Thyroid gland (tissue), 4 donors: ENCODE measurements around the gene OR13C5. TPM values are rescaled to one million over a fixed set of nuclear protein-coding genes. Genes with fewer than 3 reads are reported as not detected.
"Not testable (repeated sequence)": the region's sequence is repeated elsewhere in the genome, so short reads cannot be mapped to it uniquely, and the experiment has no call there.

ENCODE experiments used
- DNase-seq, 2 donors: peaks; one replicate each; pipeline ENCODE4 v3.0.0-alpha.2; 2019
- H3K27ac ChIP-seq, 3 donors: fragments of 200-600 bp; sonication (generic); 1 replicate in 2 of 3; 2 replicates in 1 of 3; pipeline ENCODE4 v1.5.1; 2016 to 2019; ENCODE audit warnings: mild to moderate bottlenecking in 1 of 3, moderate library complexity in 1 of 3
- H3K27me3 ChIP-seq: fragments of 200-600 bp; sonication (generic); one replicate; pipeline ENCODE4 v1.5.1; 2019
- H3K36me3 ChIP-seq, 2 donors: fragments of 200-600 bp; sonication (generic); one replicate each; pipeline ENCODE4 v1.5.1; 2016 to 2019
- H3K4me1 ChIP-seq, 2 donors: fragments of 200-600 bp; sonication (generic); one replicate each; pipeline ENCODE4 v1.5.1; 2017 to 2019
- H3K4me3 ChIP-seq, 3 donors: fragments of 200-600 bp; sonication (generic); replicated peaks in 1 of 3; 1 replicate in 2 of 3; 2 replicates in 1 of 3; pipeline ENCODE4 v1.5.1; 2016; ENCODE audit warnings: mild to moderate bottlenecking in 1 of 3
- H3K9me3 ChIP-seq: fragments of 200-600 bp; sonication (generic); one replicate; pipeline ENCODE4 v1.5.1; 2017
- POLR2A ChIP-seq, 2 donors: fragments of 450-650 bp; IDR thresholded peaks; one replicate each; pipeline ENCODE4 v1.6.1; 2017; ENCODE audit warnings: antibody characterized with exemption in 2 of 2, mild to moderate bottlenecking in 2 of 2, moderate library complexity in 1 of 2
- WGBS, 2 donors: methylation state at CpG; one replicate each; pipeline ENCODE4 v1.1.5; 2017; 5-methylcytosine and 5-hydroxymethylcytosine counted together
- intact Hi-C: fragments of 100-400 bp; cut with DNase I; formaldehyde crosslinking; loops from one replicate; pipeline ENCODE4 v1.15.1; 2023
- total RNA-seq, 4 donors: library from RNA; depleted of rRNA; stranded (reverse); fragments of >200 nt; gene quantifications; one replicate each; pipeline ENCODE4 v1.2.3, GENCODE V29; 2016
- TF ChIP-seq, protein P1 (sequence below), 6 experiments: fragments of 200-600 bp in 3 of 6; fragments of 450-650 bp in 3 of 6; sonication (generic) in 3 of 6; IDR thresholded peaks; one replicate each; pipeline ENCODE4 v1.5.1; 2016 to 2019; ENCODE audit warnings: antibody characterized with exemption in 6 of 6, mild to moderate bottlenecking in 2 of 6, inconsistent platforms in 1 of 6, moderate library complexity in 1 of 6

The OR13C5 gene
- not detected for total RNA-seq

DNA sequence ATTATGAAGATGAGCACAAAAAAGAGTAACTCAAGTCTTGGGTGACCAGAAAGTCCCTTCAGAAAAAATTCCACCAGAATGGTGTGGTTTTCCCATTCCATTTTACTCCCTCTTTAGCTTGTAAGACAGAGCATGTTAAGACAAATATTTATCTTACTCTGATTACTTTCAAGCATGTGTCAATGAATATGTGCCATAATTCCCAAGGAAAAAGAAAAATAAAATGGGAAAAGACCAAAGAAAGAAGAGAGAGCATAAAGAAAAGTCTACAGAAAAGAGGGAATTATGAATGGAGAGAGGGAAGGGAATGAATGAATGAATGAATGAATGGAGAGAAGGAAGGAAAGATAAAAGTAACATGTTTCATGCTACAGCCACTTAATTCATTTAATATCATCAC lies at the start of gene OR13C5:
Gene OR13C5, minus strand, starts transcription at position 101 of the 400 bp plus-strand sequence. Its CDS starts 0 bp downstream, at position 101.
- intact Hi-C loops = not testable (repeated sequence)

GRCh38 chr9:104635456-104635855 lies 36.2 kb upstream of the OR13C5 start:
- Histone ChIP-seq H3K27ac (no peak overlapping the region), H3K36me3 (no peaks in the 10 kb centered on the region), H3K4me3 (no peak overlapping the region), H3K4me1 (no peaks in the 10 kb centered on the region), H3K9me3 (no peaks in the 10 kb centered on the region), H3K27me3 (no peaks in the 10 kb centered on the region)
- no peak for DNase-seq
- no peak for TF ChIP-seq POLR2A (IDR thresholded peaks at IDR 0.05)
- TF ChIP-seq, protein P1, sequence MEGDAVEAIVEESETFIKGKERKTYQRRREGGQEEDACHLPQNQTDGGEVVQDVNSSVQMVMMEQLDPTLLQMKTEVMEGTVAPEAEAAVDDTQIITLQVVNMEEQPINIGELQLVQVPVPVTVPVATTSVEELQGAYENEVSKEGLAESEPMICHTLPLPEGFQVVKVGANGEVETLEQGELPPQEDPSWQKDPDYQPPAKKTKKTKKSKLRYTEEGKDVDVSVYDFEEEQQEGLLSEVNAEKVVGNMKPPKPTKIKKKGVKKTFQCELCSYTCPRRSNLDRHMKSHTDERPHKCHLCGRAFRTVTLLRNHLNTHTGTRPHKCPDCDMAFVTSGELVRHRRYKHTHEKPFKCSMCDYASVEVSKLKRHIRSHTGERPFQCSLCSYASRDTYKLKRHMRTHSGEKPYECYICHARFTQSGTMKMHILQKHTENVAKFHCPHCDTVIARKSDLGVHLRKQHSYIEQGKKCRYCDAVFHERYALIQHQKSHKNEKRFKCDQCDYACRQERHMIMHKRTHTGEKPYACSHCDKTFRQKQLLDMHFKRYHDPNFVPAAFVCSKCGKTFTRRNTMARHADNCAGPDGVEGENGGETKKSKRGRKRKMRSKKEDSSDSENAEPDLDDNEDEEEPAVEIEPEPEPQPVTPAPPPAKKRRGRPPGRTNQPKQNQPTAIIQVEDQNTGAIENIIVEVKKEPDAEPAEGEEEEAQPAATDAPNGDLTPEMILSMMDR (IDR thresholded peaks at IDR 0.05) = no peak
- intact Hi-C loops = no loop called here

More for the DNA sequence above, at the start of gene OR13C5:
- DNase-seq, H3K9me3 ChIP-seq, H3K4me3 ChIP-seq, H3K27me3 ChIP-seq, H3K36me3 ChIP-seq, H3K4me1 ChIP-seq, H3K27ac ChIP-seq: not testable (repeated sequence)

GRCh38 chr9:104633976-104634520 lies 34.8 kb upstream of the OR13C5 start:
- Histone ChIP-seq H3K4me3 (no peak overlapping the region), H3K9me3 (no peaks in the 10 kb centered on the region), H3K36me3 (no peaks in the 10 kb centered on the region), H3K27ac (no peak overlapping the region), H3K4me1 (no peaks in the 10 kb centered on the region), H3K27me3 (no peaks in the 10 kb centered on the region)
- TF ChIP-seq, protein P1 (IDR thresholded peaks at IDR 0.05) = no peak
- TF ChIP-seq POLR2A (IDR thresholded peaks at IDR 0.05) = no peak
- no peak for DNase-seq
- 95% methylated on average over 23 to 29 of the region's 30 CpGs for WGBS, 2 donors
- intact Hi-C loops = no loop called here

GRCh38 chr9:104625964-104626363 lies 26.8 kb upstream of the OR13C5 start:
- intact Hi-C loops, DNase-seq, H3K27ac ChIP-seq, H3K4me1 ChIP-seq, H3K9me3 ChIP-seq, H3K27me3 ChIP-seq, H3K4me3 ChIP-seq, H3K36me3 ChIP-seq: not testable (repeated sequence)

GRCh38 chr9:104618104-104618503 lies 18.9 kb upstream of the OR13C5 start, which contains the start of gene OR13C9:
TSS of gene OR13C9 (minus strand) at chr9:104618204. CDS start at chr9:104618204, 0 bp downstream.
- no peaks in the 10 kb centered on the region for H3K9me3 ChIP-seq
- 68 to 80% methylated on average over 2 of the region's 2 CpGs for WGBS, 2 donors
- intact Hi-C loops = no loop called here
- H3K27me3 ChIP-seq = no peaks in the 10 kb centered on the region
- no peak for DNase-seq
- no peak within 1 kb of the TSS for H3K27ac ChIP-seq
- no peaks in the 10 kb centered on the region for H3K36me3 ChIP-seq
- H3K4me1 ChIP-seq = no peaks in the 10 kb centered on the region
- H3K4me3 ChIP-seq = no peak within 1 kb of the TSS
- TF ChIP-seq, protein P1 (IDR thresholded peaks at IDR 0.05) = no peak
- TF ChIP-seq POLR2A (IDR thresholded peaks at IDR 0.05) = no peak

GRCh38 chr9:104617418-104617817 lies 18.2 kb upstream of the OR13C5 start:
- no peak for TF ChIP-seq POLR2A (IDR thresholded peaks at IDR 0.05)
- TF ChIP-seq, protein P1 (IDR thresholded peaks at IDR 0.05) = no peak
- Histone ChIP-seq H3K27ac (no peak overlapping the region), H3K36me3 (no peaks in the 10 kb centered on the region), H3K9me3 (no peaks in the 10 kb centered on the region), H3K4me3 (no peak overlapping the region), H3K27me3 (no peaks in the 10 kb centered on the region), H3K4me1 (no peaks in the 10 kb centered on the region)
- no peak for DNase-seq
- intact Hi-C loops = no loop called here
